NCI-H2196 (cell line): ENCODE data around the gene TFB1M.
"Not testable (repeated sequence)": the region's sequence is repeated elsewhere in the genome, so short reads cannot be mapped to it uniquely, and the experiment has no call there.

Experiments
- DNase-seq: peaks from one replicate; lab custom pipeline; 2025; ENCODE audit not compliant: unreplicated experiment; lab: John Stamatoyannopoulos, UW

Gene TFB1M

GRCh38 chr6:155244434-155244833 is 69.8 kb downstream of the TFB1M start:
- no peak for DNase-seq

- DNase-seq = no peak
Measured at GRCh38 chr6:155241966-155242365, 72.3 kb downstream of the TFB1M start.

DNA sequence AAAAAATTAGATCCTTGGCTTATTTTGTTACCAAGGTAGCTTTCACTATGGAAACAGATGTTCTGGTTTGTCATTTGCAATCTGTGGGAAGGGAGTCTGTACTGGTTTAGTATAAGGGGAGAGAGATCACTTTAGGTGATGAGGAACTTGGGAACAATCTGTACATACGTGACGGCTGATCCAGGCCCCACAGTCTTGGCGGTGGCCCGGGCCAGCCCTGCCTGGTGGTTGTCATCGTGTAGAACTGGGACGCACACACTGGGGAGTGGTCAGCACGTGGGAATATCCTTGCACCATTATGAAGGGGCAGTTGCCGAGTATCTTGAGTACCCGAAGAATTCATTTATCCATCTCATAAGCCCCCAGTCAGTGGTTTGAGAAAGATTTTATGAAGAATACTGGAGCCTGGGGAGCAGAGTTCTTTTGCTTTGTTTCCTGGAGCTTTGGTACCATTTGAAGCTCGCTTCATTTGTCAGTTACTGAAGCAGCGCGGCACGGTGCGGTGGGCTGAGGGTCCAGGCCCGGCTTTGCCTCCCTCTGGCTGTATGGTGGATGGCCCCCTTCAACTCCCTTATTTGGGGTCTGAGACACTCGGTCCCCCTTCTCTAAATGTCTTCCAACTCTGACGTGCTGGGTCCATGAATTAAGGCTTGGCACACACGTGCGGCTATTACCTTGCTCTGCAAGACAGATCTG is 73.2 kb downstream of the TFB1M start:
- DNase-seq = no peak

DNA sequence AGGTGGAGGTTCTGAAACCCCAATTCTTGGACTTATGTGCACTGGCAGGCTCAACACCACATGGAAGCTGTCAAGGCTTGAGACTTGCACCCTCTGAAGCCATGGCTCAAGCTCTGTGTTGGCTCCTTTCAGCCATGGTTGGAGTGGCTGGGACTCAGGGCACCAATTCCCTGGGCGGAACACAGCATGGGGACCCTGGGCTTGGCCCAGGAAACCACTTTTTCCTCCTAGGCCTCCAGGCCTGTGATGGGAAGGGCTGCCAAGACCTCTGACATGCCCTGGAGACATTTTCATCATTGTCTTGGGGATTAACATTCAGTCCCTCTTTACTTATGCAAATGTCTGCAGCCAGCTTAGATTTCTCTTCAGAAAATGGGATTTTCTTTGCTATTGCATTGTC is 76.7 kb downstream of the TFB1M start:
- no peak for DNase-seq

GRCh38 chr6:155235087-155235486 is 79.2 kb downstream of the TFB1M start:
- DNase-seq = no peak

GRCh38 chr6:155234687-155235086 is 79.6 kb downstream of the TFB1M start:
- no peak for DNase-seq

DNA sequence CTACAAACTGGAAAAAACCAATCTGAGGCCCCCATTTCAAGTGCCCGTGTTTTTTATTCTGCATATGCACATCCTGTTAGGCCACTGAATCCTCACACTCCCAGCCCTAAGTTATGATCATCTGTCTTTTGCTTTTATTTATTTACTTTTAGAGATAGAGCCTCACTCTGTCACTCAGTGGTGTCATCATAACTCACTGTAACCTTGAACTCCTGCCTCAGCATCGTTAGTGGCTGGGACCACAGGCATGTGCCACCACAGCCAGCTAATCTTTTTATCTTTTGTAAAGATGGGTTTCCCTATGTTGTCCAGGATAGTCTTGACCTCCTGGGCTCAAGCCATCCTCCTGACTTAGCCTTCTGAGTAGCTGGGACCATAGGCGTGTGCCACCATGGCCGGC is 80.1 kb downstream of the TFB1M start:
- no peak for DNase-seq

GRCh38 chr6:155232848-155233247 is 81.4 kb downstream of the TFB1M start:
- DNase-seq = no peak

- not testable (repeated sequence) for DNase-seq
Measured at GRCh38 chr6:155230975-155231374, 83.3 kb downstream of the TFB1M start.

- DNase-seq = no peak
Measured at GRCh38 chr6:155228546-155229166, 85.6 kb downstream of the TFB1M start.

DNA sequence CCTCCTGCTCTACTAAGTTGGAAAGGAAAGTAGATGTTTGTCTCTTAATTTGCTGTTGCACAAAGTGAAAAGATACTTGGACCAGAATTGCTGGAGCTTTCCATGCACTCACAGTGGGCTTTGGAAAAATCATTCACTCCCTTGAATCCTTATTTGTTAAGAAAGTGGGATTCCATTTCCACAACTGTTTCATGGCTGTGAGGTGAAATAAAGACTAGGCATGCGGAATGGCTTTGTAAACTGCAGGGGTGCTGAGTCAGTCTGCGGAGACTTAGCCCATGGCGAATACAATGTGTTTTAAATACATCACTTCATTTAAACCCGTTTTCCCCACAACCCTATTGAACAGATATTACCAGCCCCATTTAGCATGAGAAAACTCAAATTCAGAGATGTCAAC is 87.2 kb downstream of the TFB1M start:
- DNase-seq = no peak

GRCh38 chr6:155224618-155225017 is 89.7 kb downstream of the TFB1M start:
- no peak for DNase-seq

GRCh38 chr6:155223646-155224451 is 90.4 kb downstream of the TFB1M start:
- no peak for DNase-seq

DNA sequence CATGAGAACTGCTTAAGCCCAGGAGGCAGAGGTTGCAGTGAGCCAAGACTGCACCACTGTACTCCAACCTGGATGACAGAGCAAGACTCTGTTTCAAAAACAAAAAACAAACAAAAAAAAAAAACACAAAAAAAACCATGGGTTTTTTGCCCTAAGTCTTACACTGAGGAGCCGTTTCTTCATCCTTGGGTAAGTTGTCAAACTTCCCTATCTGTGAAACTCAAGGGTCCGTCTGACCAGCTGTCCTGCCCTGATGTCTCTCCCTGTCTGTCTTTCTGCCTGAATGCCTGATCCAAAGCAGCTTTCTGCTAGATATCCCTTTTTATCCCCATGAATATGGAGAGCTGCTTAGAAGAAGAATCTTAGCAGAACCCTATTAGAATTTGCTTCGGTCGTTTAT is 91.8 kb downstream of the TFB1M start:
- DNase-seq = no peak

DNA sequence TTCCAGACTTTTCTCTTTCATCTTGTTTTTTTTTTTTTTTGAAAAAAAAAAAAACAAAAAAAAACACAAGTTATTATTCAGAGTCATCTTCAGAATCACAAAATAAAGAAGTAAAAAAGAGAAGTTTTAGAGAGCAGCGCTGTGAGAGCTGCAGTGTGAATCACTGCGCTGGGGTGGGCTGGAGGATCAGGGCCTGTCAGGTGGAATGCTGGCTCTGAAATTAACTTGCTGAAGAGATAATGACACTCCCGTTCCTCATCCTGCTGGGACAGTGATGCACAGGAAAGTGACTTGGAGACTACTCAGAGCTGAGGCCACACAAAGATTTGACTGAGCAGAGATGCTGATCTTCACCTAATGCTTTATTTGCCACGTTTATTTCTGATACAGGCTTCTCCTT is 93.2 kb downstream of the TFB1M start:
- no peak for DNase-seq

DNA sequence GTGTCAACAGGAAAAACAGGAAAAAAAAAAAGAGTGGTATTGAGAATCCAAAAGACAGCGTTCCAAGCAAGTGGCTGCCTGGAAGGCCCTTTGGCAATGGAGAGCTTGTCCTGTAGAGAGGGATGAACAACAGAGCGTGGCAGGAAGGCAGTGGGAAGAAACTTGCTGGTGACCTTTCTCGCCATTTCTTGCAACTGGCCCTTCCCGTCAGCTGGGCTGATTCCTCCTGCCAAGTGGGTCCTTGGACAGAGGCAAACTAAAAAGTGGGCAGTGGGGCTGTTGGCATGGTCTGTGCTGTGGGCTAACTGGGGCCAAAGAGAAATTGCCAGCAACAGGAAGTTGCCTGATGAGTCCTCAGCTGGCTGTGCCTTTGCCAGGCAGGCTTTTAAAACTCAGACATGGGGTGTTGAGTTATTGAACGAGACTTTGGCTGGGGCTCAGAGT is 94.4 kb downstream of the TFB1M start:
- DNase-seq = no peak

DNA sequence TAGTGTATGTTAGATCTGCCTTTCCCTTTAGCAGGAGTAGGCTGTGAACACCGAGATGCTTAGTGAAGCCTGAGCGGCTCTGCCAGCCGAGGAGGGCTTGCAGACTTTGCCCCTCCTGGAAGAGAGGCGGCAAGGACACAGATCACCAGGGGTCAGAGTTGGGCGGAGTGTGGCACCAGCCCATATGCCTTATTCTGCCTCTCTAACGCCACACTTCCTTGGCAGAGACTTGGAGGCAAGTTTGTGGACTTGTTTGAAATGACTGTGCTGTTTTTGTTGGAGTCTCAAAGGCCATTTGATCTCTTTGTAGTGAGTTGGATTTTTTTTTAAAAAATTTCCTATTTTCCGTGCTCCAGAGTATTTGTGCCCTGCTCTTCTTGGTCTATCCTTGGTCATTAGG is 95.0 kb downstream of the TFB1M start:
- no peak for DNase-seq

GRCh38 chr6:155218711-155219110 is 95.6 kb downstream of the TFB1M start:
- DNase-seq = not testable (repeated sequence)

- no peak for DNase-seq
Measured at GRCh38 chr6:155216312-155217046, 97.8 kb downstream of the TFB1M start.

DNA sequence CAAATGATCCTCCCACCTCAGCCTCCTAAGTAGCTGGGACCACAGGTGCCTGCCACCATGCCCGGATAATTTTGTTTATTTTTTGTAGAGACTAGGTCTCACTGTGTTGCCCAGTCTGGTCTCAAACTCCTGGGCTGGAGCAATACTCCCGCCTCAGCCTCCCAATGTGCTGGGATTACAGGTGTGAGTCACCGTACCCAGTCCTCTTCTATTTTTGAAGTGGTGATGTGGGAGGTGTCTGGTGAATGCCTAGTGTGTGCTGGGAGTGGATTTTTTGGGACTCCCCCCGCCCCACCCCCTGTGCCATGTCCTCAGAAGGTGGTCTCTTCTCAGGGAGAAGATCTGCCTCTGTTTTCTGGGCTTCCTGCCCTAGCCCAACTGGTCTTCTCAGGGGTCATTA is 98.4 kb downstream of the TFB1M start:
- no peak for DNase-seq

DNA sequence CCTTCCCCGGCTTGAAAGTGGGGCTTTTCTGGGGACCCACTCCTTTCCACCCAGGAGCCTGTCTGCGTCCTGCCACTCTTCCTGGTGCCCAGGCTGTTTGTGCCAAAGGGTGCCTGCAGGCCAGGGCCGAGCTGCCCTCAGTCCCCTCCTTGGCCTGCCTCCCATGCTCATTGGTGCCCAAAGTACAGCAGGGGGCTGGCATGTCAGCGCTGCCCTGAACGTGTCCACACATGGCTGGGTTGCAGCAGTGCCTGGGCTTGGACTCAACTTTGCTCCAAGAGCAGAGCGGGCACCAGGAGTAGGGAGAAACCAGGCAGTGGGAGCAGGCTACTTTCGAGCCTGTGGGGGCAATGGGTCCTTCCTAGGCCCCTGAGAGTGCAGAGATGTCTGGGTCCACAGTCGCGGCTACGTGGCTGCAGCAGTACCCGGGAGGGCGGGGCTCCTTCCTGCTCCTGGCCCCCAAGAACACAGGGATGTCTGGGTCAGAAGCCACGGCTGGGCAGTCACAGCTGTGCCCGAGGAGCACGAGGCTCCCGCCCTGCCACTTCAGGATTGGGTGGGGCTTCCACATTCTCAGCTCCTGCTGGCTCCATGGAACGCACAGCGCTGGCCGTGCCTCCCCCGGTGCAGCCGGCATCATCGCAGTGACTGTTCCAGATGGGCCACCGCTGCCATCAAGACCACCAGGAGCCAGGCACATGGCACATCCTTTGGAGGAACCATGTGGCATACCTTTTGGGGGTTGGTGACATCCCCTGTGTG is 100.5 kb downstream of the TFB1M start:
- no peak for DNase-seq
